ENCODE measurements around the gene KIF1B.

DNA sequence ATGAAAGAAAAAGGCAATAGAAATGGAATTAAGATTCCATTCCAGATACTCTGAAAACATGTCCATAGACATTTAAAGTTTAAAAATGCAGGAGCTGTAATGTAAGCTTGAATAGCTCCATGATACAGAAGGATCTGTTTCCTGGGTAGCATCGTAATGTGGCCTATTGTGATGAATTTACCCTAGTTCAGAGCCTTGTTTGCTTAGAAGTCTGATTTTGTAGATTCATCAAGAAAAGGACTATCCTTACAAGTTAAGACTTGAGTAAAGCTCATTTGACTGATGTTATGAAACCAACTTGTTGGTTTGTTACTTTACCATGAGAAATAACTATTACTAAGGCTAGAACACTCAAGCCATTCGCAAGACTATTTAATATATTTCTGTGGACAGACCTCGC, 55.5 kb downstream of the KIF1B start:
- TF ChIP-seq YY1 (IDR thresholded peaks at IDR 0.05; ENCODE audit: low read depth) = no peak
- TF ChIP-seq FOXM1 (IDR thresholded peaks at IDR 0.05; ENCODE audit: low read depth) = no peak
- TF ChIP-seq EP300 (IDR thresholded peaks at IDR 0.05; ENCODE audit: borderline replicate concordance in 1 of 2, low read depth in 1 of 2, low read length in 1 of 2) = no peak
- no peak for TF ChIP-seq MXI1 (IDR thresholded peaks at IDR 0.05; ENCODE audit: low read depth, low read length)
- no peak for TF ChIP-seq EZH2phosphoT487 (IDR thresholded peaks at IDR 0.05; ENCODE audit: borderline replicate concordance, low read depth)
- TF ChIP-seq REST (IDR thresholded peaks at IDR 0.05; ENCODE audit: low read depth, low read length) = no peak
- TF ChIP-seq CTCF (IDR thresholded peaks at IDR 0.05) = no peak
- TF ChIP-seq TAF1 (IDR thresholded peaks at IDR 0.05; ENCODE audit: borderline replicate concordance, low read depth, low read length) = no peak
- TF ChIP-seq RCOR1 (IDR thresholded peaks at IDR 0.05; ENCODE audit: low read length) = no peak

All from SK-N-SH (cell line).